CD14-positive monocyte (primary cell): ENCODE data around the gene THAP12. TPM values are rescaled to one million over a fixed set of nuclear protein-coding genes. Genes with fewer than 3 reads are reported as not detected.
A peak's percentile ranks its signal among the peaks of the same experiment; 100 is the strongest.

Experiments used
- DNase-seq, 3 donors: peaks; one replicate each; pipeline ENCODE4 v3.0.0-alpha.2; 2011 to 2022
- H2AFZ ChIP-seq: 2 replicates; pipeline ENCODE4 v1.6.0; 2012; ENCODE audit warnings: mild to moderate bottlenecking, low read depth, low read length, inconsistent platforms; ENCODE audit not compliant: insufficient read depth, poor library complexity, severe bottlenecking
- H3K27ac ChIP-seq, 2 donors: 1 replicate in 1 of 2; 2 replicates in 1 of 2; pipeline ENCODE4 v1.5.1; 2012 to 2013; ENCODE audit warnings: low read length in 2 of 2, control low read depth in 1 of 2, inconsistent platforms in 1 of 2, low read depth in 1 of 2, mild to moderate bottlenecking in 1 of 2
- H3K27me3 ChIP-seq, 2 donors: one replicate each; pipeline versions ENCODE4 v1.6.0 to v1.6.1; 2011 to 2013; ENCODE audit warnings: low read length in 2 of 2; ENCODE audit not compliant: control insufficient read depth in 2 of 2, insufficient read depth in 2 of 2
- H3K36me3 ChIP-seq, 2 donors: replicated peaks in 1 of 2; 1 replicate in 1 of 2; 2 replicates in 1 of 2; pipeline versions ENCODE4 v1.5.1 to v1.6.1; 2012 to 2013; ENCODE audit warnings: low read length in 2 of 2, control low read depth in 1 of 2, inconsistent platforms in 1 of 2, mild to moderate bottlenecking in 1 of 2; ENCODE audit not compliant: insufficient read depth in 2 of 2, control insufficient read depth in 1 of 2
- H3K4me1 ChIP-seq, 2 donors: 1 replicate in 1 of 2; 2 replicates in 1 of 2; pipeline versions ENCODE4 v1.5.1 to v1.6.1; 2012 to 2013; ENCODE audit warnings: low read length in 2 of 2, control low read depth in 1 of 2, inconsistent platforms in 1 of 2, mild to moderate bottlenecking in 1 of 2, moderate library complexity in 1 of 2; ENCODE audit not compliant: insufficient read depth in 2 of 2, control insufficient read depth in 1 of 2
- H3K4me2 ChIP-seq: replicated peaks from 2 replicates; pipeline ENCODE3; 2012; ENCODE audit warnings: low read length, moderate library complexity, mild to moderate bottlenecking; ENCODE audit not compliant: poor library complexity, severe bottlenecking; ENCODE audit errors: extremely low read depth
- H3K4me3 ChIP-seq, 3 experiments: fragments of 200-600 bp in 1 of 3; sonication (generic) in 1 of 3; replicated peaks in 1 of 3; 1 replicate in 2 of 3; 2 replicates in 1 of 3; pipeline ENCODE4 v1.5.1; 2011 to 2013; ENCODE audit warnings: low read length in 3 of 3, mild to moderate bottlenecking in 3 of 3, control low read depth in 2 of 3, low read depth in 2 of 3, inconsistent platforms in 1 of 3, moderate library complexity in 1 of 3
- H3K79me2 ChIP-seq: 2 replicates; pipeline ENCODE4 v1.6.0; 2012; ENCODE audit warnings: mild to moderate bottlenecking, control low read depth, inconsistent platforms, low read length, moderate library complexity; ENCODE audit not compliant: insufficient read depth
- H3K9ac ChIP-seq: 2 replicates; pipeline ENCODE4 v1.6.0; 2017; ENCODE audit warnings: low read length, mild to moderate bottlenecking; ENCODE audit not compliant: insufficient read depth, poor library complexity, severe bottlenecking
- H3K9me3 ChIP-seq, 2 donors: replicated peaks in 1 of 2; 1 replicate in 1 of 2; 2 replicates in 1 of 2; pipeline versions ENCODE4 v1.5.1 to v1.6.1; 2012 to 2013; ENCODE audit warnings: low read length in 2 of 2, control low read depth in 1 of 2; ENCODE audit not compliant: control insufficient read depth in 1 of 2, insufficient read depth in 1 of 2
- H4K20me1 ChIP-seq: 2 replicates; pipeline ENCODE4 v1.6.0; 2012; ENCODE audit warnings: mild to moderate bottlenecking, low read length, control low read depth, moderate library complexity; ENCODE audit not compliant: insufficient read depth
- H3K27ac Mint-ChIP-seq, 7 donors: one replicate each; pipeline ENCODE4 v1.8.0; 2020; ENCODE audit warnings: mild to moderate bottlenecking in 7 of 7, mixed read lengths in 7 of 7, moderate library complexity in 6 of 7, inconsistent platforms in 2 of 7
- H3K27me3 Mint-ChIP-seq, 3 donors: one replicate each; pipeline ENCODE4 v1.8.0; 2021 to 2022; ENCODE audit warnings: low read depth in 3 of 3, mild to moderate bottlenecking in 3 of 3, mixed read lengths in 3 of 3, moderate library complexity in 3 of 3, inconsistent platforms in 1 of 3
- H3K36me3 Mint-ChIP-seq, 2 donors: one replicate each; pipeline ENCODE4 v1.8.0; 2020; ENCODE audit warnings: mixed read lengths in 2 of 2, inconsistent platforms in 1 of 2, mild to moderate bottlenecking in 1 of 2
- H3K4me1 Mint-ChIP-seq: one replicate; pipeline ENCODE4 v1.8.0; 2020; ENCODE audit warnings: mild to moderate bottlenecking, mixed read lengths
- H3K4me3 Mint-ChIP-seq, 2 donors: one replicate each; pipeline ENCODE4 v1.8.0; 2020; ENCODE audit warnings: mild to moderate bottlenecking in 2 of 2, mixed read lengths in 2 of 2, moderate library complexity in 1 of 2
- H3K9me3 Mint-ChIP-seq, 7 donors: one replicate each; pipeline ENCODE4 v1.8.0; 2020 to 2022; ENCODE audit warnings: mixed read lengths in 7 of 7, mild to moderate bottlenecking in 6 of 7, moderate library complexity in 6 of 7, inconsistent platforms in 2 of 7
- WGBS: methylation state at CpG from one replicate; pipeline ENCODE4 v1.1.5; 2013; ENCODE audit warnings: missing lambda C conversion rate; ENCODE audit not compliant: insufficient coverage; 5-methylcytosine and 5-hydroxymethylcytosine counted together
- intact Hi-C, 2 donors: fragments of 100-400 bp; cut with micrococcal nuclease; formaldehyde crosslinking; loops; one replicate each; pipeline versions ENCODE4 v1.15.0 to v1.15.1; 2023
- polyA plus RNA-seq, 3 donors: library from polyadenylated mRNA; depleted of rRNA in 1 of 3; unstranded in 2 of 3; stranded (reverse) in 1 of 3; fragments of 300-500 nt in 2 of 3; fragments of >200 nt in 1 of 3; fragmentation: Illumina TruSeq in 2 of 3; gene quantifications; 1 replicate in 2 of 3; 2 replicates in 1 of 3; pipeline ENCODE4 v1.2.3, GENCODE V29; 2012 to 2021
- TF ChIP-seq, protein P1 (sequence below): fragments of 200-600 bp; IDR thresholded peaks from one replicate; pipeline ENCODE4 v1.8.0; 2022; ENCODE audit warnings: antibody characterized with exemption, mild to moderate bottlenecking

THAP12 gene
- polyA plus RNA-seq, 3 donors = 18.3 to 22.5 (median 20.0) TPM

DNA sequence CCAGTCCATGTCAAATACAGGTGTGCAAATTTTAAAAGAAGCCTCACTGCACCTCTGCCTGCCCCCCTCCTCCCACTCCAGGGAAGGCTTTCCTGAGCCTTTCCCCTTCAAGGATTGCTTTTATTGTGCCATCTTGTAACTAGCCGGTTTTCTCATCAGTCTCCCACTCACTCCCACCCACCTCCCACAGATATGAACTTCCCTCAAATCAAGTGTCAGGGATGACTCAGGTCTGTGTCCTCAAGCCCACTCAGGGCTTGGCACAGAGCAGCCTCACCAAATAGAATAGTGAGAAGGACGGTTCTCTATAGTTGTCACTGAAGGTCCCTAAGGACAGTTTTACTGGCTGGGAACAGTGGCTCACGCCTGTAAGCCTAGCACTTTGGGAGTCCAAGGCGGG is 43.0 kb downstream of the THAP12 start:
- whole genome bisulfite sequencing = 100% methylated on average over 1 of the region's 4 CpGs
- Histone ChIP-seq H3K4me3 (no peak overlapping the region), H3K9ac (no peak overlapping the region), H3K27ac (peak overlapping the region; percentile 83 to 86), H3K9me3 (peaks cover 14 to 16% of the 10 kb centered on the region in 2 donors), H3K36me3 (no peaks in the 10 kb centered on the region), H3K4me1 (peaks cover 51 to 52% of the 10 kb centered on the region in 2 donors), H4K20me1 (no peaks in the 10 kb centered on the region), H2AFZ (no peak overlapping the region), H3K4me2 (no peak overlapping the region), H3K79me2 (no peaks in the 10 kb centered on the region), H3K27me3 (no peaks in the 10 kb centered on the region)
- peaks cover under 1 to 6% (median 5%) of the 10 kb centered on the region in 3 donors for H3K27me3 Mint-ChIP-seq
- H3K36me3 Mint-ChIP-seq = peaks cover 10% of the 10 kb centered on the region in 2 donors
- peaks cover 48% of the 10 kb centered on the region for H3K4me1 Mint-ChIP-seq
- TF ChIP-seq, protein P1, sequence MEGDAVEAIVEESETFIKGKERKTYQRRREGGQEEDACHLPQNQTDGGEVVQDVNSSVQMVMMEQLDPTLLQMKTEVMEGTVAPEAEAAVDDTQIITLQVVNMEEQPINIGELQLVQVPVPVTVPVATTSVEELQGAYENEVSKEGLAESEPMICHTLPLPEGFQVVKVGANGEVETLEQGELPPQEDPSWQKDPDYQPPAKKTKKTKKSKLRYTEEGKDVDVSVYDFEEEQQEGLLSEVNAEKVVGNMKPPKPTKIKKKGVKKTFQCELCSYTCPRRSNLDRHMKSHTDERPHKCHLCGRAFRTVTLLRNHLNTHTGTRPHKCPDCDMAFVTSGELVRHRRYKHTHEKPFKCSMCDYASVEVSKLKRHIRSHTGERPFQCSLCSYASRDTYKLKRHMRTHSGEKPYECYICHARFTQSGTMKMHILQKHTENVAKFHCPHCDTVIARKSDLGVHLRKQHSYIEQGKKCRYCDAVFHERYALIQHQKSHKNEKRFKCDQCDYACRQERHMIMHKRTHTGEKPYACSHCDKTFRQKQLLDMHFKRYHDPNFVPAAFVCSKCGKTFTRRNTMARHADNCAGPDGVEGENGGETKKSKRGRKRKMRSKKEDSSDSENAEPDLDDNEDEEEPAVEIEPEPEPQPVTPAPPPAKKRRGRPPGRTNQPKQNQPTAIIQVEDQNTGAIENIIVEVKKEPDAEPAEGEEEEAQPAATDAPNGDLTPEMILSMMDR = no peak
- intact Hi-C loops = loop anchor here in 1 of 2 donors (5.0 kb wide), 1 partner anchor 44 kb away; the partner anchor contains the start of genes GVQW3 and THAP12
- H3K9me3 Mint-ChIP-seq = peaks cover 10 to 24% (median 20%) of the 10 kb centered on the region in 7 donors
- no peak overlapping the region for H3K4me3 Mint-ChIP-seq
- peak in 1 of 3 donors; percentile 43 for DNase-seq
- H3K27ac Mint-ChIP-seq = peak overlapping the region in 6 of 7 donors; percentile 83 to 94 (median 90)

DNA sequence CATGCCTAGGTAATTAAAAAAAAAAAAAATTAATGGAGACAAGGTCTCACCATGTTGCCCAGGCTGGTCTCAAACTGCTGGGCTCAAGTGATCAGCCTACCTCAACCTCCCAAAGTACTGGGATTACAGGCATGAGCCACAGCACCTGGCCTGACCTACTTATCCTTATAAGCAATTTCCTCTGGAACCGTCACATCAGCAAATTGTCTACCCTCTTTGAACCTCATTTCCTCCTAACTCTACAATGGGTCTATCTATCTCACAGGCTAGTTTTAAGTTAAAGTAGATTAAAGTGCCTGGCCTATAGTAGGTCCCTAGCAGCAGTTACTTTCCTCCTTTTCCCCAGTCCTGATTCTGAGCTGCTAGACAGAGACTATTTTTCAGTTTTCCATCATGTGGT is 43.5 kb downstream of the THAP12 start:
- TF ChIP-seq, protein P1 = no peak
- H3K9ac ChIP-seq = no peak overlapping the region
- H3K9me3 Mint-ChIP-seq = peaks cover 10 to 24% (median 20%) of the 10 kb centered on the region in 7 donors
- H3K27ac Mint-ChIP-seq = peak overlapping the region in 4 of 7 donors; percentile 68 to 94 (median 90)
- intact Hi-C loops = loop anchor here in 1 of 2 donors (5.0 kb wide), 1 partner anchor 45 kb away; the partner anchor contains the start of genes GVQW3 and THAP12
- no peak overlapping the region for H3K4me3 ChIP-seq
- H4K20me1 ChIP-seq = no peaks in the 10 kb centered on the region
- peak overlapping the region in 1 of 2 donors; percentile 74 for H3K27ac ChIP-seq
- no peak overlapping the region for H2AFZ ChIP-seq
- peaks cover 14 to 16% of the 10 kb centered on the region in 2 donors for H3K9me3 ChIP-seq
- H3K27me3 ChIP-seq = no peaks in the 10 kb centered on the region
- H3K36me3 ChIP-seq = no peaks in the 10 kb centered on the region
- H3K79me2 ChIP-seq = no peaks in the 10 kb centered on the region
- peaks cover 0 to 2% (median under 1%) of the 10 kb centered on the region in 3 donors for H3K27me3 Mint-ChIP-seq
- no CpG with 5 or more reads among the region's 1 CpG for WGBS
- no peak for DNase-seq
- no peak overlapping the region for H3K4me3 Mint-ChIP-seq
- H3K4me1 ChIP-seq = peaks cover 51 to 52% of the 10 kb centered on the region in 2 donors
- peaks cover 10% of the 10 kb centered on the region in 2 donors for H3K36me3 Mint-ChIP-seq
- H3K4me2 ChIP-seq = no peak overlapping the region
- H3K4me1 Mint-ChIP-seq = peaks cover 48% of the 10 kb centered on the region
